Memory B cell (primary cell): ENCODE data around the gene IFIT3.
"Not testable (repeated sequence)": the region's sequence is repeated elsewhere in the genome, so short reads cannot be mapped to it uniquely, and the experiment has no call there.

Experiments
- ATAC-seq: fragments of 150-1000 bp; cut with Tn5 transposase; 2 replicates; pipeline ENCODE4 v1.10.0; 2021; ENCODE audit warnings: low read depth, mild to moderate bottlenecking, moderate library complexity
- DNase-seq, 2 donors: peaks; one replicate each; pipeline ENCODE4 v3.0.0; 2022; ENCODE audit warnings: low spot score in 2 of 2
- H3K27ac Mint-ChIP-seq: one replicate; pipeline ENCODE4 v1.8.0; 2022; ENCODE audit warnings: mild to moderate bottlenecking, moderate library complexity, mixed read lengths
- H3K27me3 Mint-ChIP-seq: one replicate; pipeline ENCODE4 v1.8.0; 2022; ENCODE audit warnings: mixed read lengths
- H3K36me3 Mint-ChIP-seq: one replicate; pipeline ENCODE4 v1.8.0; 2022; ENCODE audit warnings: mild to moderate bottlenecking, mixed read lengths
- H3K4me1 Mint-ChIP-seq: one replicate; pipeline ENCODE4 v1.8.0; 2022; ENCODE audit warnings: mixed read lengths
- H3K4me3 Mint-ChIP-seq: one replicate; pipeline ENCODE4 v1.8.0; 2022; ENCODE audit warnings: mild to moderate bottlenecking, moderate library complexity, mixed read lengths
- H3K9me3 Mint-ChIP-seq: one replicate; pipeline ENCODE4 v1.8.0; 2022; ENCODE audit warnings: mixed read lengths

Gene IFIT3

GRCh38 chr10:89308266-89308665, 19.5 kb upstream of the IFIT3 start:
- H3K9me3 Mint-ChIP-seq: no peaks in the 10 kb centered on the region
- DNase-seq (no peak), ATAC-seq (no peak)
- no peak overlapping the region for H3K4me3 Mint-ChIP-seq
- peaks cover 26% of the 10 kb centered on the region for H3K4me1 Mint-ChIP-seq
- no peak overlapping the region for H3K27ac Mint-ChIP-seq
- peaks cover 43% of the 10 kb centered on the region for H3K36me3 Mint-ChIP-seq
- H3K27me3 Mint-ChIP-seq: no peaks in the 10 kb centered on the region

- ATAC-seq: no peak
- H3K9me3 Mint-ChIP-seq: no peaks in the 10 kb centered on the region
- DNase-seq: no peak
- no peak overlapping the region for H3K27ac Mint-ChIP-seq
- peaks cover 43% of the 10 kb centered on the region for H3K36me3 Mint-ChIP-seq
- H3K4me1 Mint-ChIP-seq: peaks cover 23% of the 10 kb centered on the region
- no peak overlapping the region for H3K4me3 Mint-ChIP-seq
- H3K27me3 Mint-ChIP-seq: no peaks in the 10 kb centered on the region
These were observed 19.1 kb upstream of the IFIT3 start for GRCh38 chr10:89308736-89309135.

GRCh38 chr10:89309156-89310055, 18.4 kb upstream of the IFIT3 start:
- H3K9me3 Mint-ChIP-seq: no peaks in the 10 kb centered on the region
- ATAC-seq (no peak), DNase-seq (no peak)
- H3K36me3 Mint-ChIP-seq: peaks cover 40% of the 10 kb centered on the region
- H3K27ac Mint-ChIP-seq: no peak overlapping the region
- peaks cover 16% of the 10 kb centered on the region for H3K4me1 Mint-ChIP-seq
- no peak overlapping the region for H3K4me3 Mint-ChIP-seq
- H3K27me3 Mint-ChIP-seq: no peaks in the 10 kb centered on the region

- Mint-ChIP-seq H3K27ac (no peak overlapping the region), H3K4me1 (peaks cover 12% of the 10 kb centered on the region), H3K27me3 (no peaks in the 10 kb centered on the region), H3K36me3 (peaks cover 36% of the 10 kb centered on the region), H3K9me3 (no peaks in the 10 kb centered on the region), H3K4me3 (no peak overlapping the region)
- no peak for DNase-seq
- ATAC-seq: no peak
These were observed 17.5 kb upstream of the IFIT3 start for GRCh38 chr10:89310056-89310893.

GRCh38 chr10:89312973-89313372, 14.8 kb upstream of the IFIT3 start:
- Mint-ChIP-seq H3K4me1 (peaks cover 5% of the 10 kb centered on the region), H3K27me3 (no peaks in the 10 kb centered on the region), H3K27ac (no peak overlapping the region), H3K36me3 (peaks cover 16% of the 10 kb centered on the region), H3K9me3 (peaks cover 1% of the 10 kb centered on the region), H3K4me3 (no peak overlapping the region)
- no peak for ATAC-seq
- no peak for DNase-seq

- no peak overlapping the region for H3K27ac Mint-ChIP-seq
- peaks cover 8% of the 10 kb centered on the region for H3K36me3 Mint-ChIP-seq
- DNase-seq: no peak
- H3K9me3 Mint-ChIP-seq: peaks cover 5% of the 10 kb centered on the region
- peaks cover 5% of the 10 kb centered on the region for H3K4me1 Mint-ChIP-seq
- H3K4me3 Mint-ChIP-seq: no peak overlapping the region
- no peaks in the 10 kb centered on the region for H3K27me3 Mint-ChIP-seq
- ATAC-seq: no peak
These were observed 13.1 kb upstream of the IFIT3 start for GRCh38 chr10:89314676-89315075.

- not testable (repeated sequence) for DNase-seq, H3K9me3 Mint-ChIP-seq, H3K36me3 Mint-ChIP-seq, H3K27ac Mint-ChIP-seq, H3K4me1 Mint-ChIP-seq, H3K27me3 Mint-ChIP-seq, H3K4me3 Mint-ChIP-seq, ATAC-seq
These were observed 9.8 kb upstream of the IFIT3 start for GRCh38 chr10:89318047-89318446.

GRCh38 chr10:89325081-89325480, 2.7 kb upstream of the IFIT3 start:
- not testable (repeated sequence) for H3K27me3 Mint-ChIP-seq, ATAC-seq, H3K36me3 Mint-ChIP-seq, H3K27ac Mint-ChIP-seq, H3K4me3 Mint-ChIP-seq, H3K9me3 Mint-ChIP-seq, DNase-seq
- H3K4me1 Mint-ChIP-seq: peaks cover 28% of the 10 kb centered on the region

GRCh38 chr10:89325856-89326255, 1.9 kb upstream of the IFIT3 start:
- ATAC-seq, H3K36me3 Mint-ChIP-seq, H3K4me3 Mint-ChIP-seq, DNase-seq, H3K9me3 Mint-ChIP-seq, H3K27me3 Mint-ChIP-seq: not testable (repeated sequence)
- H3K27ac Mint-ChIP-seq: peak overlapping the region; percentile 40
- H3K4me1 Mint-ChIP-seq: peaks cover 31% of the 10 kb centered on the region

GRCh38 chr10:89329151-89329550, 1.4 kb downstream of the IFIT3 start:
- Mint-ChIP-seq H3K27me3 (no peaks in the 10 kb centered on the region), H3K4me3 (no peak overlapping the region), H3K9me3 (no peaks in the 10 kb centered on the region), H3K27ac (peak overlapping the region; percentile 97), H3K4me1 (peaks cover 48% of the 10 kb centered on the region), H3K36me3 (no peaks in the 10 kb centered on the region)
- no peak for DNase-seq
- ATAC-seq: no peak

- peaks cover 49% of the 10 kb centered on the region for H3K4me1 Mint-ChIP-seq
- DNase-seq, H3K4me3 Mint-ChIP-seq, H3K27me3 Mint-ChIP-seq, H3K9me3 Mint-ChIP-seq, ATAC-seq, H3K36me3 Mint-ChIP-seq: not testable (repeated sequence)
- H3K27ac Mint-ChIP-seq: peak overlapping the region; percentile 97
These were observed 2.2 kb downstream of the IFIT3 start for GRCh38 chr10:89330014-89330413.

GRCh38 chr10:89330537-89331212, 2.9 kb downstream of the IFIT3 start:
- no peak for DNase-seq
- H3K36me3 Mint-ChIP-seq: no peaks in the 10 kb centered on the region
- H3K27me3 Mint-ChIP-seq: no peaks in the 10 kb centered on the region
- peak overlapping the region; percentile 24 for H3K4me3 Mint-ChIP-seq
- H3K9me3 Mint-ChIP-seq: no peaks in the 10 kb centered on the region
- H3K27ac Mint-ChIP-seq: peak overlapping the region; percentile 97
- ATAC-seq: no peak
- peaks cover 51% of the 10 kb centered on the region for H3K4me1 Mint-ChIP-seq

- not testable (repeated sequence) for H3K36me3 Mint-ChIP-seq, DNase-seq, H3K9me3 Mint-ChIP-seq, H3K27me3 Mint-ChIP-seq, ATAC-seq
- Mint-ChIP-seq H3K27ac (peak overlapping the region; percentile 97), H3K4me1 (peaks cover 48% of the 10 kb centered on the region), H3K4me3 (peak overlapping the region; percentile 86)
These were observed 3.8 kb downstream of the IFIT3 start for GRCh38 chr10:89331487-89332122.
